GM19035 (cell line): ENCODE measurements around the gene NUDT2.

Source experiments
- ATAC-seq: cut with Tn5 transposase; IDR thresholded peaks from one replicate; pipeline ENCODE4 v1.9.1; 2021; ENCODE audit not compliant: unreplicated experiment

NUDT2 gene

DNA sequence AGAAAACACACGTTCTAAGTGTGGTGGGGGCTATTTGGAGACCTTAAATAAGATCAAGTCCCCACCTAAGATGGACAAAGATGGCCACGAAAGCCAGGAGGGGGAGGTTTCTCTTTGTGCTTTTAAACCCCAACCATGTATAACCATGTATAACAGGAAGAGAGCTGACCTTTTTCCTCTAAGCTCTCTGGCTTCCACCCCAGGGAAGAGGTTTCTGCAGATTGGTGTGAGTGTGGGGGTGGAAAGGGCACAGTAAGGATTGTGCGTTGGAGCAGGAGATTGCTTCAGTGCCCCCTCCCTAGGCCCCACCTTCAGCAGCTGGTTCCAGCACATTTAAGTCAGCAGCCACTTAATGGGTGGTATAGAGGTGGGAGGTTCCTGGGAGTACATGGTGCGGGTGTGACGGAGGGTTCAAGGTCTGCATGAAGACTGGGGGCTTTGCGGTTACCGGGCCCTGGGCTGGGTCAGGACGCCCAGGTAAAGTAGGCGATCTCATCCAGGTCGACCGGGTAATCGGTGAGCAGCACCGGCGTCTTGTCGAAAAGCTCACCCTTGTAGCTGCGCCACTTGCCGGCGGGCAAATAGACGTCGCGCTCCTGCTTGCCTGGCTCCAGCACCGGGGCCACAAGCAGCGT lies 41.1 kb downstream of the NUDT2 start:
- no peak for ATAC-seq

- ATAC-seq = no peak
These were observed 41.9 kb downstream of the NUDT2 start for GRCh38 chr9:34370970-34371880.

GRCh38 chr9:34371886-34372466 lies 42.6 kb downstream of the NUDT2 start:
- ATAC-seq = no peak

DNA sequence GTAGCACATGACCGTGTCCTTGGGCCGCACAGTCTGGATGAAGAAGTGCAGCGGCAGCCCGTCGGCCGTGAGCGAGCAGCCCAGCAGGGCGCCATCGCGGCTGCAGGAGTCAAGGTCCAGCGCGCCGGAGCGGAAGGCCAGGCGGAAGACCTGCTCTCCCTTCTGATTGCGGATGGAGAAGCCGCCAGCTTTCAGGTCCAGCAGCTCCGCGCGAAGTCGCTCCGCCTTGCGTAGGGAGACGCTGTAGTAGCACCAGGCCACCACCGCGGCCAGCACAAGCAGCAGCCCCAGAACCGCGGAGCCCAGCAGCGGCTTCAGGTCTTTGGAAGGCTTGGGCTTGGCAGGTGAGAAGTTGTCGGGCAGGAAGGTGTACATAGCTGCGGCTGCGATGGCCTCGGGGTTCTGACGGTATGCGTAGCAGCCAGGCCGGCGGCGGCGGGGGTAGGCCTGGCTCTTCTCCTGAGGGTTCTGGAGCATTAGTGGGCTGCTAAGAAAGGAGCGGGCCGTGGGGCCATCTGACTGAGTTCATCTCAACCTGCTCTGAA lies 43.2 kb downstream of the NUDT2 start:
- ATAC-seq = no peak

DNA sequence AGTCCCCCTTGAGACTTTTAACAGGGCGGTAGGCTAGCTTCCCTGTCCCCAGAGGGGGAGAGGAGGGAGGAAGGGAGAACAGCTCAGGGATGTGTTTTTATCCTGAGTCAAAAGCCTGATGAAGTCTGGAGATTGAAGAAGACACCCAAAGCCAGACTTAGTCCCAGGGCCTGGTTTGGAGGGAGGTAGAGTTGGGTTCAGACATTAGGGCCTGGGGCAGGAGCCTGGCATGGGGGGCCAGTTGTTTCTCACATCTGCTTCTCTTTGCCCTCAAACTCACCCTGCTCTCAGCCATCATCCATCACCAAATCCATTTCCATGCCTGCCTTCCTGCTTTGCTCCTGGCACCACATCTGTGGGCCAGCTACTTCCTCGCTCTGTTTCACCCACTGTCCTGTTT lies 44.4 kb downstream of the NUDT2 start:
- ATAC-seq = no peak

DNA sequence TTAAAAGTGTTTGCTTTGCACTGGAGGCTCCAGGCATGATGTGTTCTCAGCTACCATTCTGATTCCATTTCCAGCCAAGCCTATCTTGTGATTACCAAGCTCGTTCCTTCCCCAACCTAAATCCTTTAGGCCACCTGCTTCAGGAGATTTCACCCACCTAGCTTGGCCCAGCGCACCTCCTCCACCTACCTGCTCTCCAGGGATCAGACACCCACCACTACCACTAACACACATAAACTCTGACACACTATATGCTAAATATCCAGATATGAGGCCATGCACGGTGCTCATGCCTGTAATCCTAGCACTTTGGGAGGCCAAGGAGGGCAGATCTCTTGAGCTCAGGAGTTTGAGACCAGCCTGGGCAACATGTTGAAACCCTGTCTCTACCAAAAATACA lies 45.0 kb downstream of the NUDT2 start:
- no peak for ATAC-seq

- no peak for ATAC-seq
These were observed 45.7 kb downstream of the NUDT2 start for GRCh38 chr9:34374905-34375552.

- no peak for ATAC-seq
These were observed 46.7 kb downstream of the NUDT2 start for GRCh38 chr9:34375901-34376595.

GRCh38 chr9:34376596-34377403 lies 47.4 kb downstream of the NUDT2 start, which contains the start of gene MYORG:
Gene MYORG (minus strand): TSS chr9:34376898. CDS start chr9:34372943, 3,955 bp downstream.
- ATAC-seq = peak; percentile 84

- no peak for ATAC-seq
These were observed 48.0 kb downstream of the NUDT2 start for GRCh38 chr9:34377404-34377746.

DNA sequence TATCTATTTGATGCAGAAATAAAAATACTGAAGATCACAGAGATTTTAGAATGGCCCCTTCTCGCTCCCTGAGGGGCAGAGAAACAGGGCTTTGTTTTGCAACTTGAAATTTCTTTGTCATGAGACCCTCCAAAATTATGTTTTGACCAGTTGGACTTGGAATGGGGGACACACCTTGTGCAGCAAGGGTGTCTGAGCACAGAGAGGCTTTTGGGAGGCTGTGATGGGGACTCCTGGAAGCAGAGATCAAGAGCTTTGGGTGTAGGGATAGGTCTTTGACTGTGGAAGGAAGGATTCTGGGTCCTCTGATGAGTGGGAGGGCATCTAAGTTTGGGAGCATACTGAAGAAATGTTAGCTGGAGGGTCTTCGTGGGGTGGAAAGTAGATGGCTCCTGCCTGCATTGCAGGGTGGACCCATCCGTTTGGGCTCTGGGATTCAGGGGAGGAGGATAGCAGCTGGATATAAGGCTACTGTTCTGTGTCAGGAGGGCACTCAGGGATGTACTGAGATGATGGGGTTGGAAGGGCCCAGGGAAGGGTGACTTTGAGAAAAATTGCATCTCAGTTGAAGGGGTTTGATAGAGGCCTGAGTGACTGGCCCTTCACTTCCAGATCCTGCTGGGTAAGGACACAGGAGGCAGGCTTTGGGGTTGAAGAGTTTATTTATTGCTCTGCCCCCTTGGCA lies 49.1 kb downstream of the NUDT2 start:
- no peak for ATAC-seq

DNA sequence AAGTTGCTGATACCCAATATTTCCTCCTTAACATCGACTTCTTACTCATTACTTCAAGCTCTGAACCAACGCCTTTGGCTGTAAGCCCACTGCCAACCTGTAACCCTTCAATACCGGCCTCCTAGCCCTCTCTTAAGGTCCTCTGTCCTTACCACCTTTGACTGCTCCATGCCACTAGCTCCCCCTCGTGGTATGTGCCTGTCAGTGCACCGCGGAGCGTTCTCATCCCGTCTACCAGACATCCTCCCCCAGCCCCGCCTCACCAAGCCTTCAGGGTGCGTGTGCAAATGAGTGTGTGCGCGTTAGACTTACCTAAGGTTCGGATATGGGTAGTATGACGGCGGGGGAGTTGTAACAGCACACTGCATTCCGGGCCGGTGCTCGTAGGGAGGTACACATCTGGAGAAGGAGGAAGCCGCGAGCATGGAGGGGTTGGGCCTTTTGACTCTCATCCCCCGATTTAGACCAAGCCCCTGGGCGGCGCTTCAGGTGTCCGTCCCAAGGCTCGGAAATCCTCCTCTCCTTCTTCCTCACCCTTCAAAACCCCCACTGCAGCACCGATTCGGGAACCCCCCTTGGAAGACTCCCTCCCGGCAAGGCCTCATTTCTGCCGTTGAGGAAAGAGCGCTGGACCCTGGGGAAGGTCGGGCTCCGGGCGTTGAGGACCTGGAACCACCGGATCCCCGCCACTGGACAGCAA lies 50.1 kb downstream of the NUDT2 start:
- peak; percentile 32 for ATAC-seq

- ATAC-seq = no peak
These were observed 50.7 kb downstream of the NUDT2 start for GRCh38 chr9:34380034-34380510.

- peak; percentile 32 for ATAC-seq
These were observed 51.3 kb downstream of the NUDT2 start for GRCh38 chr9:34380511-34381315.

DNA sequence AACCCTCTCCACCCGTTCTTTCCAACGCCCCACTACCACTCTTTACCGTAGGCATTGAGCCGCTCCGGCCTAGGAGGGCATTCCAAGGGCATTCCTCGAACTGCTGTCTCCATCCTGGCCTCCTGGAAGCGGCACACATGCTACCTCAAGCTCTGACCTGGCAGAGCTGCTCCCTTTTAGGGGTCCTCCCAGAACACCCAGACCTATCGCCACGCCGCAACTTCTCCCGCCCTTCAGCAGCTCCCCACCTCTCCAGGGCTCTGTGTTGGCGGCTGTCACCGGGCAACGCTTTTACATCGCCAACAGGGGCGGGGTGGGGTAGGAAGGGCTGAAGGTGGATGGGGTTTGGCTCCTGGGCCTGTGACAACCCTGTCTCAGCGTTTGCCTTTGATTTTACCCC lies 52.0 kb downstream of the NUDT2 start:
- no peak for ATAC-seq

GRCh38 chr9:34382054-34382453 lies 52.7 kb downstream of the NUDT2 start:
- ATAC-seq = no peak

GRCh38 chr9:34382879-34383278 lies 53.5 kb downstream of the NUDT2 start:
- no peak for ATAC-seq

DNA sequence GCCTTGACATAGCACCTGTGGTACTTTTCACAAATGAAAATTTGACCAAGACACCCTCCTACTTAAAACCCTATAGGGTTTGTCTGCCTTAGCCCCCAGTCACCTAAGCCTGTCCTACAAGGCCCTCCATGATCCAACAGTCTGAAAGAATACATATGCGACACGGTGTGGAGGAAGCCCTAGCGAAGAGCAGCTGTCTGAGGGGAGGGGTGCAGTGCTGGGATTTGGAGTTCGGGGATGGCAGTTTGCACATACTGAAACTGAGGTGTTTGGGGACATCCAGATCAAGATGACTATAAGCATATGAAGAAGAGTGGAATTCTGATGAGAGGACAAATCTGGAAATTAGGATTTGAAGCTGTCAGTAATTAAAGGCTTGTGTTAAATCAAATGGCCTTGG lies 54.5 kb downstream of the NUDT2 start:
- no peak for ATAC-seq
